Muscle layer of colon (tissue), 2 donors: ENCODE measurements around the gene SGMS1.
"Not testable (repeated sequence)": the region's sequence is repeated elsewhere in the genome, so short reads cannot be mapped to it uniquely, and the experiment has no call there.

Experiments used
- H3K27ac ChIP-seq: one replicate; pipeline ENCODE4 v1.7.0; 2013; ENCODE audit warnings: low read depth, mild to moderate bottlenecking, low read length, moderate library complexity
- H3K27me3 ChIP-seq, 2 donors: one replicate each; pipeline ENCODE4 v1.7.0; 2013; ENCODE audit warnings: low read length in 2 of 2, mild to moderate bottlenecking in 2 of 2; ENCODE audit not compliant: insufficient read depth in 2 of 2, control insufficient read depth in 1 of 2
- H3K36me3 ChIP-seq: one replicate; pipeline ENCODE4 v1.7.0; 2013; ENCODE audit warnings: mild to moderate bottlenecking, low read length; ENCODE audit not compliant: insufficient read depth
- H3K4me1 ChIP-seq: one replicate; pipeline ENCODE4 v1.7.0; 2013; ENCODE audit warnings: mild to moderate bottlenecking, low read length; ENCODE audit not compliant: insufficient read depth
- H3K4me3 ChIP-seq, 2 donors: one replicate each; pipeline ENCODE4 v1.7.0; 2013; ENCODE audit warnings: low read length in 2 of 2, low read depth in 1 of 2, mild to moderate bottlenecking in 1 of 2, moderate library complexity in 1 of 2
- H3K9ac ChIP-seq: one replicate; pipeline ENCODE4 v1.7.0; 2013; ENCODE audit warnings: low read length
- H3K9me3 ChIP-seq: one replicate; pipeline ENCODE4 v1.7.0; 2013; ENCODE audit warnings: mild to moderate bottlenecking, low read length
- donor health status: abdominal sarcoma.
- donor health status: Adenocarcinoma of cecum.

SGMS1 gene

GRCh38 chr10:50436805-50437204, 187.0 kb downstream of the SGMS1 start:
- Histone ChIP-seq H3K27ac (no peak overlapping the region), H3K27me3 (no peaks in the 10 kb centered on the region), H3K9me3 (no peaks in the 10 kb centered on the region), H3K9ac (no peak overlapping the region), H3K4me1 (peaks cover 12% of the 10 kb centered on the region), H3K36me3 (no peaks in the 10 kb centered on the region), H3K4me3 (no peak overlapping the region)

DNA sequence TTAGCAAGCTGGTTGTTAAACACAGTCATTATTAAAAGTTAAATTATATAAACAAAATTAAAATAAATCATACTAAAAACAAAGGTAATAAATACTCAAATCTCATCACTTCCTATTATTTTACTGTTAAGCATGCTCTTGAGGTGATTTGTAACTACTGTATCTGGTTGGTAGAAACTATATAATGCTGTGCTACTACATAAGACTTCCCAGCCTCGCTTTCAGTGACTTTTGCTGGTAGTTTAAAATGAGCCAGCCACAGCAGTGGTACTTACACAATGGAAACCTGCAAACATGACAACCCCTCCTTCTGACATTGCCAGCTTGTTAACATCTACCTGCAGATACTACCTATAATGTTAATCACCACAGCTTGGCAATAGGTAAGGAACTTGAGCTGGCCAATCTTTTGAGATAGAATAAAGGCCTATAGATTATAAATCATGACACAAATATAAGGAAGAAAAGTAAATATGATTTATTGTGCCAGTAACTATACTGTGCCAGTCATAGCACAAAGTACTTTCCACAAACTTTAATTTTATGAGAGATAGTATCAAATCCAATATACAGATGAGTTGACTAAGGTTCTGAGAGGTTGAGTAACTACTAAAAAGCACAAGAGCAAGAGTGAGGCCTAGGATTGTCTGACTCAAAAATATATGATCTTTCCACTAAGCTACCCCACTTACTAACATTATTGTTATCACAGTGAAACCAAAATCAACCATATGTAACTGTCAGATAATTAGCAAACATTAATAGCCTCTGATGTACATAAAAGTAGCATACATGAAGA, 191.3 kb downstream of the SGMS1 start:
- H3K4me3 ChIP-seq = no peak overlapping the region
- H3K36me3 ChIP-seq = no peaks in the 10 kb centered on the region
- H3K9ac ChIP-seq = no peak overlapping the region
- no peak overlapping the region for H3K27ac ChIP-seq
- H3K9me3 ChIP-seq = no peaks in the 10 kb centered on the region
- peaks cover 12% of the 10 kb centered on the region for H3K4me1 ChIP-seq
- no peaks in the 10 kb centered on the region for H3K27me3 ChIP-seq

DNA sequence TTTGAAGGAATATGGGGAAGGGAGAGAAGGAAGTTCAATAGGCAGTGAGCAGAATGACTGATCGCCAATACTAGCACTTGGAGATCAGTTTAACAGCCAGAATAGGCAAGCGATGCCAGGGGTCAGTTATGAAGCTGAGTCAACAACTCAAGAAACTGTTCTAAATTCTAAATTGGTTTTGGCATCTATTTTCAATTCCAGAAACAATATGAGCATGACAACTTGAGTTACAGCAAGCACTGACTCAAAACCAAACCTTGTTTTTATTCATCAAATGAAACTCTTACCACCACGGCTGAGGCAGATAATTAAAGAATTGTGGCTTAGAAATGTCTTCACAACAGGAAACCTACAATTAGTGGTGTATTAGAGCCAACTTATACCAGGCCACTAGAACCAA, 192.0 kb downstream of the SGMS1 start:
- H3K4me1 ChIP-seq = peaks cover 6% of the 10 kb centered on the region
- H3K9ac ChIP-seq = no peak overlapping the region
- H3K27me3 ChIP-seq = no peaks in the 10 kb centered on the region
- no peak overlapping the region for H3K27ac ChIP-seq
- no peak overlapping the region for H3K4me3 ChIP-seq
- H3K36me3 ChIP-seq = no peaks in the 10 kb centered on the region
- no peaks in the 10 kb centered on the region for H3K9me3 ChIP-seq

DNA sequence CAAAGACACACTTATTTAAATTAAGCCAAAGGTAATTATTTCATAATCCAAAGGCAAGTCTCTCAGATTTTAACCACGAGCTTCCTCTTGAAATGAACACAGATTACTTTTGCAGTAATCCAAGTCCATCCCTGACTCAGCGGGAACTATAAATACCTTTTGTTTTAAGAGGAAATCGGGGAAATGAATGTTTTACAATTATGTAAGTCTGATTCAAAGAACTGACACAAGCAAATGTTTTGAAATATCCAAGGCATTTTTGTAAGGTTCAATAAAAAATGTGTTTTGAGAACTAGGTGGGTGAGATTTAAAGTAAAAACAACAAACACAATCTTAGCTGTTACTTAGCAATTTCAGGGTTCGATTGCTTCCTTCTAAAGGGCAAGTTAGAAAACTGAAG, 192.6 kb downstream of the SGMS1 start:
- H3K27ac ChIP-seq = no peak overlapping the region
- H3K4me3 ChIP-seq = no peak overlapping the region
- H3K9me3 ChIP-seq = no peaks in the 10 kb centered on the region

DNA sequence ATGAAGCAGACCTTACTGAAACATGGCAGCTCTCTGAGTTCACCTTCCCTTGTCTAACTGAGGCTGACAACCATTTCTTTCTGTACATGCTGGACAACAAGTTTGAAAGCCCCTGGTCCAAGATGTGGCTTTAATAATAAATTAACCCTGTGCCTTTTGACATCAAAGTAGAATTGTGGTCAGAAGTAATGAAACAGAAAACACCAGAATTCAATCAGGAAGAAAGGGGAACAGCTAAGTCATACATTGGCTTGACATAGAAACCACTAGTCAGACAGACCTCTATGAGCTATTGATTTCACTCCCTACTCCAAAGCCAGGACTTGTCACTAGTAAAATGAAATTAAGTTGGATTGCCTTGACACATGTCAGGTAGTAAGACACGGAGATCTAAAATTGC, 197.3 kb downstream of the SGMS1 start:
- Histone ChIP-seq H3K27ac (no peak overlapping the region), H3K4me3 (no peak overlapping the region), H3K36me3 (no peaks in the 10 kb centered on the region), H3K27me3 (no peaks in the 10 kb centered on the region), H3K4me1 (peaks cover 1% of the 10 kb centered on the region), H3K9ac (no peak overlapping the region), H3K9me3 (no peaks in the 10 kb centered on the region)

More for the DNA sequence above, 192.6 kb downstream of the SGMS1 start:
- no peaks in the 10 kb centered on the region for H3K27me3 ChIP-seq
- H3K4me1 ChIP-seq = peaks cover 5% of the 10 kb centered on the region
- H3K9ac ChIP-seq = no peak overlapping the region
- H3K36me3 ChIP-seq = no peaks in the 10 kb centered on the region

- not testable (repeated sequence) for H3K9ac ChIP-seq, H3K27ac ChIP-seq, H3K9me3 ChIP-seq, H3K4me3 ChIP-seq, H3K4me1 ChIP-seq, H3K27me3 ChIP-seq, H3K36me3 ChIP-seq
These were observed 198.5 kb downstream of the SGMS1 start for GRCh38 chr10:50425215-50425614.

DNA sequence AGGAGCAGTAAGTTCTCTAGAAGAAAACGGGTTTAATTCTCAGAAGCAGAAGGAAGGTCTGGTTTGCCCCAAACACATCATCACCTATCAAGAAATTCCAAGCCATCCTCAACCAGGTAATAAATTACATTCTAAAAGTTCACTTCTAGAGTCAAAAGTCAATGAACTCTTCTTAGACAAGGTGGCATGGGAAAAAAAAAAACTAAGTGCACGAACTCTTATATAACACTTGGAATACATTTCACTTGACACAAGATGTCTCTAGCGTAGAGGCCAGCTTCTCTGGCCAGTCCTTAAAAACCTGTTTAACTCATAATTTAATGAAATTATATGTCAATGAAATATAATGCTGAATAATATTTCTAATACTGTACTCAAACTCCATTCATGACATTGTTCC, 200.3 kb downstream of the SGMS1 start:
- H3K36me3 ChIP-seq = no peaks in the 10 kb centered on the region
- H3K27me3 ChIP-seq = no peaks in the 10 kb centered on the region
- H3K9me3 ChIP-seq = no peaks in the 10 kb centered on the region
- no peak overlapping the region for H3K4me3 ChIP-seq
- H3K4me1 ChIP-seq = peaks cover 5% of the 10 kb centered on the region
- no peak overlapping the region for H3K9ac ChIP-seq
- no peak overlapping the region for H3K27ac ChIP-seq

- Histone ChIP-seq H3K9me3 (no peaks in the 10 kb centered on the region), H3K36me3 (no peaks in the 10 kb centered on the region), H3K27ac (no peak overlapping the region), H3K4me1 (peaks cover 5% of the 10 kb centered on the region), H3K27me3 (no peaks in the 10 kb centered on the region), H3K9ac (no peak overlapping the region), H3K4me3 (no peak overlapping the region)
These were observed 201.5 kb downstream of the SGMS1 start for GRCh38 chr10:50422259-50422658.

GRCh38 chr10:50421026-50421719, 202.6 kb downstream of the SGMS1 start:
- H3K9ac ChIP-seq = no peak overlapping the region
- H3K27ac ChIP-seq = no peak overlapping the region
- H3K4me3 ChIP-seq = no peak overlapping the region
- no peaks in the 10 kb centered on the region for H3K36me3 ChIP-seq
- no peaks in the 10 kb centered on the region for H3K9me3 ChIP-seq
- peaks cover 13% of the 10 kb centered on the region for H3K4me1 ChIP-seq
- no peaks in the 10 kb centered on the region for H3K27me3 ChIP-seq

DNA sequence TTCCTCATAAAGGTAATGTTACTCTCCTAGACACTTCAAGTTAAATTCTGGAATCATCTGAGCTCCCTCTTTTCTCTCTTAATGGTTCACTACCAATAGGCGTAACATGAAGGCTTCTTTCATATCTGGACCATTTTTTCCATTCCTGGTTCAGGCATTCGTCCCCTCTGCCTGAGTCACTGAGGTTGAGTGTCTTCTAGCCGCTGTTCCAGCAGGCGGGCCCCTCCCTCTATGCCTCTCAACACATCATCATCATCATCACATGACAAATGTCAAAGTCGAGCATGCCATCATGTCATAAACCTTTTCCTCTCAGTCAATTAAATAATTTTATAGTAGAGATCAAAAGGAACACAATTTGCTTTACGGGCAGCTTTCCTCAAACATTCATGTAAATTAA, 203.6 kb downstream of the SGMS1 start:
- Histone ChIP-seq H3K27ac (no peak overlapping the region), H3K9me3 (no peaks in the 10 kb centered on the region), H3K4me1 (peaks cover 13% of the 10 kb centered on the region), H3K27me3 (no peaks in the 10 kb centered on the region), H3K9ac (no peak overlapping the region), H3K36me3 (no peaks in the 10 kb centered on the region), H3K4me3 (no peak overlapping the region)

DNA sequence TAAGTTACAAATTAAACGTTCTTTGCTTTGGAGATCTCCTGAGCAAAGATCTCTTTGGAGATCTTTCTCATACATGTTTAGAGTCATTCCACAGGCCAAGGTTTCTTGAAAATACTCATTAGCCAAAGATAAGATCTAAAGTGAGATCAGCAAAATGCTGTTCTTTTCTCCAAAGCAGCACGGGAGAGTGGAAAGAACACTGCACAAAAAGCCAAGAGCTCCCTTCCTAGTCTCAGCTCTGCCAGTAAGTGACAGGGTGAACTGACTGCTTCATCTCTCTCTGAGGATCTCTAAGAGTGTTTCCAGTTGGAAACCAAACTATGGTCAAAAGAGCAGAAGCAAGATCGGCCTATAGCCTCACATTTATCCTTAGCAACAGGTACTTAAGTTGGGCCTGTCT, 204.0 kb downstream of the SGMS1 start:
- Histone ChIP-seq H3K27me3 (no peaks in the 10 kb centered on the region), H3K9me3 (no peaks in the 10 kb centered on the region), H3K36me3 (no peaks in the 10 kb centered on the region), H3K9ac (no peak overlapping the region), H3K27ac (no peak overlapping the region), H3K4me3 (no peak overlapping the region), H3K4me1 (peaks cover 13% of the 10 kb centered on the region)

- H3K9me3 ChIP-seq = no peaks in the 10 kb centered on the region
- H3K4me1 ChIP-seq = peaks cover 13% of the 10 kb centered on the region
- H3K4me3 ChIP-seq = no peak overlapping the region
- H3K27ac ChIP-seq = no peak overlapping the region
- no peaks in the 10 kb centered on the region for H3K36me3 ChIP-seq
- H3K27me3 ChIP-seq = no peaks in the 10 kb centered on the region
- H3K9ac ChIP-seq = no peak overlapping the region
These were observed 204.7 kb downstream of the SGMS1 start for GRCh38 chr10:50419091-50419490.
